C4-2B (cell line): Measurements from ENCODE around the gene ZNF793.

Source experiments
- H3K27ac ChIP-seq: fragments of 450-650 bp; 2 replicates; pipeline ENCODE4 v1.5.1; 2017
- CTCF ChIP-seq: fragments of 450-650 bp; conservative IDR thresholded peaks from 2 replicates; pipeline ENCODE4 v1.5.1; 2017; ENCODE audit warnings: mild to moderate bottlenecking
- ZFX ChIP-seq: fragments of 450-650 bp; IDR thresholded peaks from 2 replicates; pipeline ENCODE4 v1.6.1; 2017

Gene ZNF793

DNA sequence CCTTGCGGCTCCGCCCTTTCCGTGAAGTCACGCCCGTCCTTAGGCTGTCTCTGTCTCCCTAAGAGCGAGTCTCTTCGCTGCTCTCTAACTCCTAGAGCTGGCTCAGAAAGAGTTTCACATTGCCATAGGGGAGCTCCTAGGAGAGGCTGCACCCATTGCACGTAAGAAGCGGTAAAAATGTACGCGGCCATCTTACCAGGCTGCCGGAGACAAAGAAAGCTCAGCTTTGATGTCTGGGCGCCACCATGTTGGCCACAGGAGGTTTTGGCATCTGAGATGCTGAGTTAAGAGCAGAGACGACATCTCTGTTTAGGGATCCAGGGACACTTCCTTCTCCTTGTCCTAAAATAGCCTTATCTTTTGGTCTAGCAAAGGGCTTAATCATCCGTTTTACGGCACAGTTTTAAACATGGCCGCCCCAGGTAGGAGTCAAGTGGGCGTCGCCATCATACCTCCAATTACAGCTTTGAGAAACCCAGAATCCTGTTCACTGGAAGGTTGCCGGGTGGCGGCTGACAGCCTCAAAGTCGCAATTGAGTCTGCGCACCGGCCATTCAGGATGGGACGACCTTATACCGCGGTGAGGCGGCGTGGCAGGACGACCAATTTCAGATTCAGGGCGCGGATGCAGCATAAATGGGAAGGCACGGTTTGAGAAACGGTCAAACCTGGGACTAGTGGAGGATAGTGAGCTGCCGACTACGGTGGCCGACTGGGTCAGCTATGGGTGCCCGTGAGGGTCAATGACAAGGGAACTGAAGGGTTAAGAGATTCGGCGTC is at the start of gene ZNF793:
Gene ZNF793, plus strand, starts transcription at position 553 of the 780 bp plus-strand sequence. CDS start 16,501 bp downstream, outside the sequence.
- peak within 1 kb of the TSS; percentile 70 for H3K27ac ChIP-seq
- TF ChIP-seq ZFX (no peak), CTCF (no peak)

GRCh38 chr19:37466277-37466797 is 40.4 kb upstream of the ZNF793 start:
- peak overlapping the region; percentile 64 for H3K27ac ChIP-seq
- TF ChIP-seq CTCF (no peak), ZFX (no peak)

- TF ChIP-seq ZFX (peak; percentile 70), CTCF (no peak)
- peak within 1 kb of the TSS; percentile 64 for H3K27ac ChIP-seq
Observed at GRCh38 chr19:37466798-37467607, 39.7 kb upstream of the ZNF793 start, which contains the start of gene ZNF569. Gene ZNF569, minus strand, starts transcription at chr19:37467444. Its CDS starts 22,523 bp downstream, at chr19:37444921.

DNA sequence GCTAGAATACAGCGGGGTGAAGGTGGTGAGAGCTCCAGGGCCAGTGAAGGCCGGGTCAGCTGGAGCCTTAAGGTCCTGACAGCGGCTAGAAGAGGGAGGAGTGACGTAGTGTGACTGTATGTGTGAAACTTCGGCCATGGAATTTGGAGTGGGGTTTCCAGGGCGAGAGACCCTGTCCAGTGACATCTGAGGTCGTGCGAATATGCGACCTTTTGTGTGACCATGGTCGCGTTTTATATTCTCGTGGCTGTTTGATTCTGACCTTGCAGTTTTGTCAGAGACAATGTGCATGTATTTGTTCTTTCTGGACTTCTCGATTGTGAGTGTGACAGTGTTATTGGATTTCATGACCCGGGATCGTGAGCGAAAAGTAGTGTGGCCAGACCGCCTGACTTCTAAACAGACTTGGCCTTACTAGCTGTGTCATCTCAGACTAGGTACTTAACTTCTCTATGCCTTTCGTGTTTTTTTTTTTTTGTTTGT is 39.1 kb upstream of the ZNF793 start:
- H3K27ac ChIP-seq: peak overlapping the region; percentile 64
- TF ChIP-seq CTCF (no peak), ZFX (no peak)

- TF ChIP-seq CTCF (no peak), ZFX (peak; percentile 46; the same call in 1 of the 2 replicates)
- peak within 1 kb of the TSS; percentile 49 for H3K27ac ChIP-seq
Observed at GRCh38 chr19:37468961-37469777, 37.6 kb upstream of the ZNF793 start, which contains the start of gene ZNF570. Gene ZNF570, plus strand, starts transcription at chr19:37469356. Its CDS starts 999 bp downstream, at chr19:37470355.

DNA sequence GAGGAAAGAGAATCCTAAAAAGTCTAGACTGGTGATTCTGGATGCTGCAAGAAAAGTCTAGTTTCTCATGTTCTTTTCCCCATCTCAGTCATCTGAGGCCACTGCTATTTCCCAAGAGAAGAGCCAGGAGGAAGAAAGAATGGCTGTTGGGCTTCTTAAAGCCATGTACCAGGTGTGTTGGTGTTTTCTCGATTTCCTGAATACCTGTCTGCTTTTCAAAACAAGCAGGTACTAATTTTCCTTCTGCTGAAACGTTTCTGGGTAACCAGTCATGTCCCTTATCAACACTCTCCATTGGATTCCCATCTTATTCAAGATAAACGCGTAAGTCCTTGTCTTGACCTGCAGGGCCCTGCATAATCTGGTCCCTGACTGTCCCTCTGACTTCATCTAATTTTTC is 36.5 kb upstream of the ZNF793 start:
- no peak overlapping the region for H3K27ac ChIP-seq

More for the DNA sequence above, 36.5 kb upstream of the ZNF793 start:
- TF ChIP-seq ZFX: no peak
- no peak for TF ChIP-seq CTCF
